ENCODE results near the gene TRA2A.
"Not testable (repeated sequence)": the region's sequence is repeated elsewhere in the genome, so short reads cannot be mapped to it uniquely, and the experiment has no call there.

The TRA2A gene

GRCh38 chr7:23531794-23532489 is at the start of gene TRA2A:
TRA2A (minus strand) TSS chr7:23531981; CDS start chr7:23531824, 157 bp downstream.
- DNase-seq (ENCODE audit: low read depth in 2 of 2), result peak; percentile 90 to 97

- peak; percentile 30 to 49 for DNase-seq (ENCODE audit: low read depth in 2 of 2)
These were observed 38.9 kb upstream of the TRA2A start for GRCh38 chr7:23570592-23571200.

GRCh38 chr7:23558303-23558702 is 26.5 kb upstream of the TRA2A start:
- no peak for DNase-seq (ENCODE audit: low read depth in 2 of 2)

GRCh38 chr7:23547662-23548061 is 15.9 kb upstream of the TRA2A start:
- DNase-seq (ENCODE audit: low read depth in 2 of 2), result no peak

GRCh38 chr7:23546897-23547572 is 15.3 kb upstream of the TRA2A start:
- peak; percentile 45 to 57 for DNase-seq (ENCODE audit: low read depth in 2 of 2)

GRCh38 chr7:23545493-23545892 is 13.7 kb upstream of the TRA2A start:
- DNase-seq (ENCODE audit: low read depth in 2 of 2), result no peak

- DNase-seq (ENCODE audit: low read depth in 2 of 2), result no peak
These were observed 13.2 kb upstream of the TRA2A start for GRCh38 chr7:23544913-23545354.

- no peak for DNase-seq (ENCODE audit: low read depth in 2 of 2)
These were observed 11.0 kb upstream of the TRA2A start for GRCh38 chr7:23542752-23543151.

GRCh38 chr7:23539494-23539907 is 7.7 kb upstream of the TRA2A start:
- DNase-seq (ENCODE audit: low read depth in 2 of 2), result no peak

- DNase-seq (ENCODE audit: low read depth in 2 of 2), result no peak
These were observed 6.5 kb upstream of the TRA2A start for GRCh38 chr7:23538301-23538700.

- DNase-seq (ENCODE audit: low read depth in 2 of 2), result no peak
These were observed 1.4 kb upstream of the TRA2A start for GRCh38 chr7:23533238-23533604.

- no peak for DNase-seq (ENCODE audit: low read depth in 2 of 2)
These were observed 883 bp upstream of the TRA2A start for GRCh38 chr7:23532490-23533237.

- peak in 1 of 2 donors; percentile 7 for DNase-seq (ENCODE audit: low read depth in 2 of 2)
These were observed 559 bp downstream of the TRA2A start for GRCh38 chr7:23531050-23531793.

GRCh38 chr7:23530405-23530804 is 1.4 kb downstream of the TRA2A start:
- DNase-seq (ENCODE audit: low read depth in 2 of 2), result peak in 1 of 2 donors; percentile 3

GRCh38 chr7:23529262-23529859 is 2.4 kb downstream of the TRA2A start:
- no peak for DNase-seq (ENCODE audit: low read depth in 2 of 2)

- not testable (repeated sequence) for DNase-seq (ENCODE audit: low read depth in 2 of 2)
These were observed 6.2 kb downstream of the TRA2A start for GRCh38 chr7:23525611-23526010.

- no peak for DNase-seq (ENCODE audit: low read depth in 2 of 2)
These were observed 7.3 kb downstream of the TRA2A start for GRCh38 chr7:23524473-23524872.

GRCh38 chr7:23523486-23524075 is 8.2 kb downstream of the TRA2A start:
- no peak for DNase-seq (ENCODE audit: low read depth in 2 of 2)

- DNase-seq (ENCODE audit: low read depth in 2 of 2), result no peak
These were observed 11.2 kb downstream of the TRA2A start for GRCh38 chr7:23520582-23520981.

- no peak for DNase-seq (ENCODE audit: low read depth in 2 of 2)
These were observed 17.0 kb downstream of the TRA2A start for GRCh38 chr7:23514755-23515154.

- DNase-seq (ENCODE audit: low read depth in 2 of 2), result not testable (repeated sequence)
These were observed 18.0 kb downstream of the TRA2A start for GRCh38 chr7:23513746-23514145.
